Motor neuron (in vitro differentiated cells): ENCODE measurements around the gene KLHL36. TPM values are rescaled to one million over a fixed set of nuclear protein-coding genes. Genes with fewer than 3 reads are reported as not detected.

Source experiments
- ATAC-seq, 8 experiments: fragments of 200-7000 bp; cut with Tn5 transposase; replicated peaks in 6 of 8; 2 replicates each; pipeline ENCODE4 v1.8.0; 2021; ENCODE audit warnings: mild to moderate bottlenecking in 8 of 8, moderate library complexity in 8 of 8
- H3K27ac ChIP-seq, 2 donors: fragments of 250-450 bp; sonication (Bioruptor Pico); 2 replicates each; pipeline ENCODE4 v1.9.0; 2021; ENCODE audit warnings: antibody characterized with exemption in 2 of 2, mild to moderate bottlenecking in 2 of 2, moderate library complexity in 1 of 2
- H3K4me1 ChIP-seq, 2 donors: fragments of 250-450 bp; sonication (Bioruptor Pico); replicated peaks in 1 of 2; 2 replicates each; pipeline ENCODE4 v1.6.1; 2021; ENCODE audit warnings: antibody characterized with exemption in 2 of 2, mild to moderate bottlenecking in 2 of 2, moderate library complexity in 1 of 2
- H3K4me3 ChIP-seq, 5 donors: fragments of 250-450 bp; sonication (Bioruptor Pico); 2 replicates each; pipeline ENCODE4 v1.9.0; 2021; ENCODE audit warnings: antibody characterized with exemption in 5 of 5, mild to moderate bottlenecking in 5 of 5, moderate library complexity in 4 of 5
- WGBS, 10 experiments: fragments of 450-650 bp; shearing (Covaris generic); methylation state at CpG; one replicate each; pipeline ENCODE4 v1.0.0; 2022; 5-methylcytosine and 5-hydroxymethylcytosine counted together
- in situ Hi-C, 9 experiments: fragments of 400-800 bp; cut with MboI; loops; one replicate each; pipeline ENCODE4 v1.15.0; 2021; ENCODE audit warnings: low sequenced_read_pairs in 9 of 9, low pct_unique_long_range_greater_than_20kb in 2 of 9; ENCODE audit not compliant: unreplicated experiment in 9 of 9
- total RNA-seq, 8 experiments: library from RNA; unstranded; fragments of 300-600 nt; gene quantifications; 2 replicates each; pipeline versions ENCODE4 v1.2.3 to v1.2.4, GENCODE V29; 2022

The KLHL36 gene
- total RNA-seq, 8 experiments from 2014 or later: 13.2 to 41.5 (median 22.3) TPM

- in situ Hi-C loops: no loop called here
- peaks cover 0 to 6% of the 10 kb centered on the region in 2 donors for H3K4me1 ChIP-seq
- no peak overlapping the region for H3K4me3 ChIP-seq
- 0 to 100% (median 80%) methylated on average over 1 to 6 of the region's 6 CpGs; no CpG with 5 or more reads in 1 of the 10 experiments for WGBS, 10 experiments
- H3K27ac ChIP-seq: no peak overlapping the region
- ATAC-seq: no peak
Observed at GRCh38 chr16:84654998-84655397, 6.7 kb downstream of the KLHL36 start.

DNA sequence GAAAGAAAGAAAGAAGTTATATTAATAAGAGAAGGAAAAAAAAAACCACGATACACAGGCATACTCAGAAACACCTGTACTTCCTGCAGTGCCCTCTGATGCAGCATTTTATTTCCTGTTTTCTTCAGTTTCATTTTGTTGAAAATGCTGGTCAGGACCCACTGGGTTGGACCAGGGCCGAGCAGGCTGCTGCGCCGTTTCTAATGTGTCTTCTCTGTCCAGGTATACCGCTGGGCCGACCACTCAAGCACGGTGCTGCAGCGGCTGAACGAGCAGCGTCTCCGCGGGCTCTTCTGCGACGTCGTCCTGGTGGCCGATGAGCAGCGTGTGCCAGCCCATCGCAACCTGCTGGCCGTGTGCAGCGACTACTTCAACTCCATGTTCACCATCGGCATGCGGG lies 8.3 kb downstream of the KLHL36 start:
- WGBS, 10 experiments: 89 to 100% (median 95%) methylated on average over 1 to 22 of the region's 22 CpGs; no CpG with 5 or more reads in 1 of the 10 experiments
- Histone ChIP-seq H3K4me1 (no peaks in the 10 kb centered on the region), H3K27ac (no peak overlapping the region), H3K4me3 (no peak overlapping the region)
- in situ Hi-C loops: no loop called here
- no peak for ATAC-seq

- no peak for ATAC-seq
- Histone ChIP-seq H3K27ac (no peak overlapping the region), H3K4me3 (no peak overlapping the region), H3K4me1 (no peaks in the 10 kb centered on the region)
- in situ Hi-C loops: no loop called here
- WGBS, 10 experiments: 95 to 100% (median 99%) methylated on average over 1 to 10 of the region's 50 CpGs; no CpG with 5 or more reads in 4 of the 10 experiments
Observed at GRCh38 chr16:84657229-84657837, 9.0 kb downstream of the KLHL36 start.

DNA sequence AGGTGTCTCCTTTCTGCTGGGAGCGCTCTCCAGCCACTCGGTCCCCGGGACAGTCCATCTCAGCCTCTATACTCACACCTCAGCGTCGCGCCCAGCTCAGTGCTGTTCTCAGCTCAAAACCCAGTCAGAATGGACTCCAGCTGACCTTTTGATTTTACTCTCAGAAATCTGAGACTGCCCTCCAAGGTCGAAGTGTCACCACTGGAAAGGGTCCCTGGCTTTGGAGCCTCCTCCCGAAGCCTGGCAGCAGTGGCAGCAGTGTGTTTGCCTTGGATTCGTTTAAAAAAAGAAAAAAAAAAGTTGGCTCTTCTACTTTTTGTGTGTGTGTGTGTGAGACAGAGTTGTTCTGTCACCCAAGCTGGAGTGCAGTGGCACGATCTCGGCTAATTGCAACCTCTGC lies 10.4 kb downstream of the KLHL36 start:
- Histone ChIP-seq H3K4me1 (peaks cover 0 to 4% of the 10 kb centered on the region in 2 donors), H3K4me3 (no peak overlapping the region), H3K27ac (no peak overlapping the region)
- in situ Hi-C loops: no loop called here
- ATAC-seq: no peak
- WGBS, 10 experiments: 40 to 92% (median 87%) methylated on average over 1 to 4 of the region's 11 CpGs; no CpG with 5 or more reads in 6 of the 10 experiments

DNA sequence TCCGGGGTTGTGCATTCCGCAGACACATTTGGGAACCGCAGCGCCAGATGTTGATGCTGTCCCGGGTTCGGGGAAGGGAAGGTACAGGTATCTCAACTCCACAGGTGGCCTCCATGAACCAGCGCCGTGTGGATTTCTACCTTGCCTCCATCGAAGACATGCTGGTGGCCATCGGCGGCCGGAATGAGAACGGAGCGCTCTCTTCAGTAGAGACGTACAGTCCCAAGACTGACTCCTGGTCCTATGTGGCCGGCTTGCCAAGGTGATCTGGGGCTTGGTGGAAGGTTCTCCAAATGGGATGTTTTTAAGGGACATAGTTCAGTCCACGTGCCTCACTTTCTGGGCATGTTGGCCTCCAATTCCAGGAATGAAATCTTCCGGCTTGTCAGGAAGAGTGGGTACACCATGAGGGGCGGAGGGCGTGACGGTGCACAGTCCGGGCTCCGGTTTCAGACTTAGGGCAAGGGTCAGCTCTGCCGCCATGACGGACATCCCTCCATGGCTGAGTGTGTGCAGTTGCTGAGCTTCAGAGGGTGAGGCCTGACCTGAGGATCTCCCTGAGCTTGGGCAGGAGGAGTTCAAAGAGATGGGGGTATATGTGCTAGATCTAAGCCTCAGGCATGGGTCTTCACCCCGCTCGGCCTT lies 11.5 kb downstream of the KLHL36 start:
- H3K4me3 ChIP-seq: no peak overlapping the region
- in situ Hi-C loops: no loop called here
- 87 to 100% (median 88%) methylated on average over 2 to 17 of the region's 27 CpGs; no CpG with 5 or more reads in 3 of the 10 experiments for WGBS, 10 experiments
- no peak for ATAC-seq
- H3K4me1 ChIP-seq: peaks cover 0 to 4% of the 10 kb centered on the region in 2 donors
- H3K27ac ChIP-seq: no peak overlapping the region

DNA sequence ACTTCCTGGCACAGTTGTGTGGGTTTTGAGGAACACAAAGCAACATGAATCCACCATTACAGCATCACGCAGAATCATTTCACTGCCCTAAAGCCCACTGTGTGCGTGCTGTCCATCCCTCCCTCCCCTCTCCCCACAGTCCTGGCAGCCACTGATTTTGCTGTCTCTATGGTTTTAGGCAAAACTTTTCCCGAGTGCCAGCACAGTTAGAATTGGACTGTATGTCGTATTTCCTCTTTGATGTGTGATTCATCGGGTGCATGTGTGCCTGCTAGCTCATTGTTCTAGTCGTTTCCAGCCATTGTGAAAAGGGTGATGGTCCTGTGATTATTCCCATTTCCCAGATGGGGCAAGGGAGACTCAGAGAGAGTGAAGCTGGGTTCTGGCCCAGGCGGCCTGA lies 12.7 kb downstream of the KLHL36 start:
- WGBS, 10 experiments: 80 to 100% (median 93%) methylated on average over 1 to 5 of the region's 7 CpGs; no CpG with 5 or more reads in 3 of the 10 experiments
- in situ Hi-C loops: no loop called here
- peaks cover 0 to 4% of the 10 kb centered on the region in 2 donors for H3K4me1 ChIP-seq
- no peak overlapping the region for H3K27ac ChIP-seq
- ATAC-seq: no peak
- no peak overlapping the region for H3K4me3 ChIP-seq

GRCh38 chr16:84661418-84662060 lies 13.2 kb downstream of the KLHL36 start:
- 95 to 100% (median 100%) methylated on average over 2 to 11 of the region's 51 CpGs; no CpG with 5 or more reads in 4 of the 10 experiments for WGBS, 10 experiments
- in situ Hi-C loops: no loop called here
- no peak overlapping the region for H3K4me3 ChIP-seq
- peaks cover 0 to 8% of the 10 kb centered on the region in 2 donors for H3K4me1 ChIP-seq
- ATAC-seq: peak in 1 of 8 experiments; percentile 9
- no peak overlapping the region for H3K27ac ChIP-seq

DNA sequence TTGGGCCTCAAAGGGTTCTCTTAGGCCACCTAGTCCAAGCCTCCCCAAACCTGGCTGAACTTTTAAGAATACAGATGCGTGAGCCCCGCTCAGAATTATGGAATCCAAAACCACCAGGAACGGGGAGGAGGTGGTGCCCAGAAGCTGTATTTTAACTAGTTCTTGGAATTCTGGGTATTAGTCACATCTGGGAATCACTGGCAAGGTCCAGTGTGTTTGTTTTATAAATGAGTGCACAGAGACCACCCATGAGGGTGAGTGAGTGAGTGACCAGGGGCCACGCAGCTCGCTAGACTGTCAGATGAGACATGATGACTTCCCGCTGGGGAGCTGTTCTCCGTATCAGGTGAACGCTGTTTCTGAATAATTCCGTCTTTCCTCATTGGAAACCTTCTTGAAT lies 14.2 kb downstream of the KLHL36 start:
- Histone ChIP-seq H3K4me1 (peaks cover 0 to 10% of the 10 kb centered on the region in 2 donors), H3K4me3 (no peak overlapping the region), H3K27ac (no peak overlapping the region)
- 79 to 100% (median 98%) methylated on average over 2 to 6 of the region's 9 CpGs; no CpG with 5 or more reads in 2 of the 10 experiments for WGBS, 10 experiments
- no peak for ATAC-seq
- in situ Hi-C loops: no loop called here

- ATAC-seq: peak in 3 of 8 experiments; percentile 26 to 75 (median 52)
- Histone ChIP-seq H3K4me3 (no peak overlapping the region), H3K4me1 (peaks cover 0 to 10% of the 10 kb centered on the region in 2 donors), H3K27ac (no peak overlapping the region)
- in situ Hi-C loops: no loop called here
- WGBS, 10 experiments: 37 to 92% (median 67%) methylated on average over 1 to 9 of the region's 9 CpGs; no CpG with 5 or more reads in 1 of the 10 experiments
Observed at GRCh38 chr16:84663433-84664101, 15.3 kb downstream of the KLHL36 start.

DNA sequence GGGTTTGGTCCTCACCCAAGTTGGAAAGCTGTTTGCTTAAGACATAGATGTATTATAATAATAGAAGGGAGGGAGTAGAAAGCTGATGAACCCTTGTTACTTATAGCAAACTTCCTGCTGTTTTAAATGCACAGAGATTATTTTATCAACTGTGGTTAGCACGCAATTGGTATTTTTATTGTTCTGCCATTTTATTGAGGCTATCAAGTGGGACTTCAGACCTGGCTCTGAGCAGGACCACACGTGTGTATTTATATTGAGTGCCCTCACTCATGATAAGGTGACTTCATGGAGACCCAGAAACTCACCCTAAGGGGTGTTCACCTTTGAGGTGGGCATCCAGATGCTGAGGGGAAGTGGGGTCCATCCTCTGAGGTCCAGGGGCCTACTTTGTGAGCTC lies 17.0 kb downstream of the KLHL36 start:
- ATAC-seq: no peak
- H3K4me1 ChIP-seq: peaks cover 0 to 10% of the 10 kb centered on the region in 2 donors
- no peak overlapping the region for H3K4me3 ChIP-seq
- WGBS, 10 experiments: 75 to 100% (median 100%) methylated on average over 1 of the region's 2 CpGs; no CpG with 5 or more reads in 4 of the 10 experiments
- in situ Hi-C loops: no loop called here
- H3K27ac ChIP-seq: no peak overlapping the region

DNA sequence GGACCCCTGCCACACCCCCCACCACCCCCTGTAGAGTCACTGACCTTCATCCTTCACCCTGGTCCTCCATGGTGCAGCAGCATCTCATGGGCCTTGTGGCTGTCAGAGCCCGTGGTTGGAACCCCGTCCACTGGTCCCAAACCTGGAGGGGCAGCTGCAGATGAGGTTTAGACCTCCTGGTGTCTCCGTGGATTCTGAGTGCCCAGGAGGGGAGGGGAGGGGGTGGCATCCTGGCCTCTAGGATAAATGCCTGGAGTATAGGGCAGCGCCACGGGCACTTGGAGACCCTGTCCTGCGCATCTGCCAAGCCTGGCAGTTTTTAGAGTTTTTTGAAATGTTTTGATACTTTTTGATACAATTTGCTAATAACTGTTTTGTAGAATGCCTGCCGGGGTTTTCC lies 17.5 kb downstream of the KLHL36 start:
- 0 to 100% (median 93%) methylated on average over 1 to 3 of the region's 7 CpGs; no CpG with 5 or more reads in 3 of the 10 experiments for WGBS, 10 experiments
- no peak for ATAC-seq
- in situ Hi-C loops: no loop called here
- Histone ChIP-seq H3K27ac (no peak overlapping the region), H3K4me3 (no peak overlapping the region), H3K4me1 (peaks cover 0 to 10% of the 10 kb centered on the region in 2 donors)

DNA sequence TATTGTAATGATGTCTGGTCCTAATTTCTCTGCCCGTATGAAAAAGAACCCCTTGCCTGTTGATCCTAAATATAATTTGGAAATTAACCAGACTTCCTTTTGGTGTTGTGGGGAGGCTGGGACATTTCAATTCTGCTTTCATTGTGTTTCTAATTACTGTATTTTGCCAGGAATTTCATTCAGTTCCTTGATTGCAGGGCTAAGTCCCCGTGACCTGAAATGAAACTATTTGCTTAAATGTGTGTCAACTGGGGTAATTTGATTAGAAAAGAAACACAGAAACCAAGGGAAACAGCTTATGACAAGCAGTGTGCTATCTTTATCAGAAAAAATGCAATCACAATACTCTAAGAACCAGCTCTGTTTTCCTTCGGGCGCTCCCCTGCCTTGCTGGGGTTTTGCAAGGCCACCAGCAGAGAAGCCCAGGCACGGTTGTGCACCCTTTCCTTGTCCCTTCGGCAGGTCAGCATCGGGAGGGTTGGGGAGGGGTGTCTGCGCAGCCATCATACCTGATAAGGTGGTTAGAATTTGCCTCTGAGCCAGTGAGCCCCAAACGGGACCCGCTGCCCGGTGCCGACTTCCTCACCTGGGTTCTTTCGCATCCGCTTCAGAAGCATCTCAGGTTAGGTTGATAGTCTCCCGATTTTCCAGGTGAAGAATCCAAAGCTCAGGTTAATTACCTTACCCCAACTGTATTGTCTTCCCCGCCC lies 19.4 kb downstream of the KLHL36 start:
- no peak overlapping the region for H3K27ac ChIP-seq
- H3K4me1 ChIP-seq: peaks cover 0 to 12% of the 10 kb centered on the region in 2 donors
- in situ Hi-C loops: no loop called here
- ATAC-seq: no peak
- 8 to 90% (median 74%) methylated on average over 1 to 16 of the region's 16 CpGs for WGBS, 10 experiments
- H3K4me3 ChIP-seq: no peak overlapping the region
